NT2/D1 (cell line): ENCODE measurements around the gene C4orf50.

ENCODE experiments used
- YY1 ChIP-seq: IDR thresholded peaks from 2 replicates; pipeline ENCODE4 v1.6.1; 2011; ENCODE audit not compliant: insufficient read length, insufficient read depth
- ZNF274 ChIP-seq: IDR thresholded peaks from 2 replicates; pipeline ENCODE4 v1.6.1; 2011; ENCODE audit warnings: mild to moderate bottlenecking, low read depth, low read length

GRCh38 chr4:5854929-5855328, 163.3 kb downstream of the C4orf50 start:
- TF ChIP-seq YY1 (no peak), ZNF274 (no peak)
